ENCODE data around the gene TPRKB.
"Not testable (repeated sequence)": the region's sequence is repeated elsewhere in the genome, so short reads cannot be mapped to it uniquely, and the experiment has no call there.

The TPRKB gene

GRCh38 chr2:73736855-73737779, at the start of gene TPRKB:
Gene TPRKB (minus strand): TSS chr2:73737345. CDS start chr2:73734569, 2,776 bp downstream.
- DNase-seq = peak; percentile 97

GRCh38 chr2:73783883-73784282, 46.7 kb upstream of the TPRKB start, which contains the start of gene C2orf78:
Gene C2orf78 (plus strand): TSS chr2:73784183. CDS start chr2:73784310, 127 bp downstream.
- DNase-seq = not testable (repeated sequence)

GRCh38 chr2:73783402-73783801, 46.3 kb upstream of the TPRKB start:
- DNase-seq = not testable (repeated sequence)

- no peak for DNase-seq
Measured at GRCh38 chr2:73780237-73780582, 43.1 kb upstream of the TPRKB start.

- DNase-seq = peak; percentile 99
Measured at GRCh38 chr2:73779467-73780236, 42.5 kb upstream of the TPRKB start, which contains the start of gene DUSP11. Gene DUSP11 (minus strand): TSS chr2:73780103. CDS start chr2:73779974, 129 bp downstream.

- not testable (repeated sequence) for DNase-seq
Measured at GRCh38 chr2:73778867-73779466, 41.8 kb upstream of the TPRKB start.

- DNase-seq = no peak
Measured at GRCh38 chr2:73776869-73777519, 39.8 kb upstream of the TPRKB start.

- DNase-seq = no peak
Measured at GRCh38 chr2:73776381-73776780, 39.2 kb upstream of the TPRKB start.

- no peak for DNase-seq
Measured at GRCh38 chr2:73772819-73773218, 35.7 kb upstream of the TPRKB start.

- no peak for DNase-seq
Measured at GRCh38 chr2:73770725-73771124, 33.6 kb upstream of the TPRKB start.

- DNase-seq = no peak
Measured at GRCh38 chr2:73766994-73767393, 29.8 kb upstream of the TPRKB start.

GRCh38 chr2:73766349-73766748, 29.2 kb upstream of the TPRKB start:
- no peak for DNase-seq

GRCh38 chr2:73764945-73765344, 27.8 kb upstream of the TPRKB start:
- no peak for DNase-seq

GRCh38 chr2:73762571-73762970, 25.4 kb upstream of the TPRKB start:
- no peak for DNase-seq

GRCh38 chr2:73759904-73760303, 22.8 kb upstream of the TPRKB start:
- no peak for DNase-seq

- DNase-seq = no peak
Measured at GRCh38 chr2:73759285-73759764, 22.2 kb upstream of the TPRKB start.

- DNase-seq = not testable (repeated sequence)
Measured at GRCh38 chr2:73754332-73754731, 17.2 kb upstream of the TPRKB start.

- no peak for DNase-seq
Measured at GRCh38 chr2:73749314-73749713, 12.2 kb upstream of the TPRKB start.

- no peak for DNase-seq
Measured at GRCh38 chr2:73746877-73747208, 9.7 kb upstream of the TPRKB start.

- no peak for DNase-seq
Measured at GRCh38 chr2:73746015-73746876, 9.1 kb upstream of the TPRKB start.

- DNase-seq = no peak
Measured at GRCh38 chr2:73740767-73741166, 3.6 kb upstream of the TPRKB start.

GRCh38 chr2:73739101-73739500, 2.0 kb upstream of the TPRKB start:
- DNase-seq = no peak
